ENCODE data around the gene NAA15.

- no peak for TF ChIP-seq CTCF (IDR thresholded peaks at IDR 0.05; ENCODE audit: low read depth, low read length)
- TF ChIP-seq MAX (IDR thresholded peaks at IDR 0.05; ENCODE audit: low read depth, low read length): peak; percentile 32; the same call in 1 of the 2 replicates
These were observed 711 bp downstream of the NAA15 start, which contains the start of gene NDUFC1 for GRCh38 chr4:139301821-139302611.
